GM19240 (cell line): Measurements from ENCODE around the gene PLOD2.
"Not testable (repeated sequence)": the region's sequence is repeated elsewhere in the genome, so short reads cannot be mapped to it uniquely, and the experiment has no call there.

Source experiments
- DNase-seq: peaks from one replicate; pipeline ENCODE4 v3.0.0; 2011; ENCODE audit warnings: low spot score; ENCODE audit not compliant: insufficient read length

PLOD2 gene

DNA sequence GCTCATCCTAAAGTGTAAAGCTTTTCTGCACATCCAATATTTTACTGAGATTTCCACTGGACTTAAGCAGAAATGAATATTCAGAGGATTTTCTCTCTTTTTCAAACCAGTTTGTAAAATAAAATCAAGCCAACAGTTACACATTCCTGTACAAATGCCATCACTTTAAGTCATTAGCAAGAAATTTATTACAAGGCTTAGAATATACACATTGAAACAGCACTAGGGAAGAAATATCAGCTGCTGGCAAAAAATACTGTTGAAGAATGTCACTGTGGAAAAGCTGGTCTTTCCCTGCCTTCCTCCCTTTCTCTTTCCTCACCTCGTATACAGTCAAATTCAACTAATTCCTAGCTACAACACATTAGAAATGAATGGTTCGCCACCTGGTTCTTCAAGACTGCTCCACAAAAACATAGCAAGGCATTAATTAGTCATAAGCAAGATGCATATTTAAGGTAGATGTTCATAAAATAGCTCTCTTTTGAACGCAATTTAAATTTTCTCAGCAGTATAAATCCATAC is 21.3 kb downstream of the PLOD2 start:
- no peak for DNase-seq

DNA sequence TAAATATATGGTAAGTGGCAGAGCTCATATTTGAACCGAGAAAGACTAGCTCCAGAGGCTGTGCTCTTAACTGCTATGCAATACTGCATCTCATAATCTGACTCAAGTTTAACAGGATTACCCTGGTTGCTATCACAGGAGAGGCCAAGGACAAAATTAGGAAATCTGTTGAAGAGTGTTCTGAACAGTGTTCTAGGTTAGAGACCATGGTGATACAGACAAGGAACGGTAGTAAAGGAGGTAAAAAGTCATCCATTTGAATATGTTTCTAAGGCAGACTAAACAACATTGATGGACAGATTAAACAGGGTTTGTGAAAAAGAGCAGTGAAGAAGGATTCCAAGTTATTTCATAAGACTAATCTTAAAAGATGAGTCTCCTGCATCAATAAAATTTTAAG is 22.1 kb downstream of the PLOD2 start:
- DNase-seq, result no peak

DNA sequence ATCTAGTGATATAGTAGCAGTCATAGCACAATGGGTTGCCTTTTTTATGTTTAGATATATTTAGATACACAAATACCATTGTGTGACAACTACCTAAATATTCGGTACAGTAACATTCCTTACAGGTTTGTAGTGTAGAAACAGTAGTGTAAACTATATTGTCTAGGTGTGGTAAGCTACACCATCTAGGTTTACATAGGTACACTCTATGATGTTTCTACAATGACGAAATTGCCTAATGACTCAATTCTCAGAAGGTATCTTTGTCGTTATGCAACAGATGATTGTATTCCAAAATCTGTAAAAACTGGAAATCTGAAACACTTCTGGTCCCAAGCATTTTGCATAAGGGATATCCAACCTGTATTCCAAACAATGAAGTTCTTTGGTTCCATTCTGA is 24.3 kb downstream of the PLOD2 start:
- no peak for DNase-seq

DNA sequence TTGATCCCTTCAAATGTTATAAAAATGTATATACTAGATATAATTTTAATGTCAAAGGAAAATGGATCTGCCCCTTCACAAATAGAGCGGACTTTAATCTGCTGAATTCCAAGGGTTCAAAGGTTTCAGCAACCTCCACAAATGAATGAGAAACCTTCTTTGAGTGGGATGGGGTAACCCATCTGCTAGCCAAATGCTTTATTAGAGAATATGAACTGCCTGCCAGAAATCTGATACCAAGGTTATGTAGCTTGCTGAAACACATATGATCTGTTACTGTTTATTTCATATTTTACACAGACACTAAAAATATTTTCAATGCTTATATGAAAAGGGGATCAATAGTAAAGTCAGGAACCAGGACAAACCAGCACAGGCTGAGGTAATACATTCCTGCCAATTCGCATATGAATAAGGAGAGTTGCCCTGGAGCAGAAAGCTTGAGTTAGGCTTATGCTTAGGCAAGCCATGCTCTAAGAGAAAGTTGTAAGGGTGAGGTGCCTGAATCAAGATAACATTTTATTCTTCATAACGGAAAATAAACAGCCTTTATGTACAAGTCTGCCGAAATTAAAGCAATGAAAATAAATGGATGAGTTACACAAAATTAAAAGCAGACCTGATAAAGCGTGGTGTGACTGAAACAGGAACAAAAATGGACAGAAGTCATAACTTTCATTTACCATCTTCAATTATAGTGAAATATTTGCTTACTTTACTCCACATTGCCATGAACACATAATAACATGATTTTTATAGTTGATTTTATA is 26.5 kb downstream of the PLOD2 start:
- DNase-seq, result no peak

DNA sequence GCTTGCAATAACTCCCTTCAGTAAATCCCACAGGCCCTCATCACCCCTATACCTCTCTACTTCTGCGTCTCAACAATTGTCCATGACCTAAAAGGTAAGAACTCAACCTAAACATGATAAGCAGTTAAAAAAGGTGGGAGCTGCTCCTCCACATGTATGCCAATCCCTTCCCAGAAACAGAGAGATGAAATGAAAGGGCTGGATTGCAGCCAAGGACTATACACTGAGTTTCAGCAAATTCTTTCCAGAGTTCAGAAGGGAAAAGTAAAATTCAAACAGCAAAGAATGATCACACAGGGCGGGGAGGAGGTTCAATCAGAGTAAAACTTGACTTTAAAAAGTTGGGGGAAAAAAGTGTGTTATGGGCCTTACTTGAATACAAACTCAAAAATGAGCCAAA is 27.5 kb downstream of the PLOD2 start:
- no peak for DNase-seq

- DNase-seq, result no peak
Observed at GRCh38 chr3:146131616-146132410, 29.2 kb downstream of the PLOD2 start.

DNA sequence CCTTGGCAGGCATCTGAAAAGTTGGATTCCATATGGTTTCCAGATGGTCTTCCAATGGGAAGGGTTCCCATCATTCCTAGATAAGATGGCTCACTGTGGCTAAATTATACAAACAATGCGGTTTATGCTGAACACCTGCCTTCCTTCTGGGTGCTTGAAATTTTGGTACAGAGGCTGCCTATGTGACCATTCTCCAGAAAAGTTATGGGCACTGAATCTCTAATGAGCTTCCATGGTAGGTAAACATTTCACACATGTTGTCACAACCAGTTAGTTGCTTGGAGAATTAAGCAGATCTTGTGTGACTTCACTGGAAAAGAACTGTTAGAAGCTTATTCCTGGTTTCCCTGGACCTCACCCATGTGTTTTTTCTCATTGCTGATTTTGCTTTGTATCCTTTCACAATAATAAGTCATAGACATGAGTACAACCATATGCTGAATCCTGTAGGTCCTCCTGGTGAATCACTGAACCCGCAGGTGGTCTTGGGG is 30.1 kb downstream of the PLOD2 start:
- DNase-seq, result no peak

DNA sequence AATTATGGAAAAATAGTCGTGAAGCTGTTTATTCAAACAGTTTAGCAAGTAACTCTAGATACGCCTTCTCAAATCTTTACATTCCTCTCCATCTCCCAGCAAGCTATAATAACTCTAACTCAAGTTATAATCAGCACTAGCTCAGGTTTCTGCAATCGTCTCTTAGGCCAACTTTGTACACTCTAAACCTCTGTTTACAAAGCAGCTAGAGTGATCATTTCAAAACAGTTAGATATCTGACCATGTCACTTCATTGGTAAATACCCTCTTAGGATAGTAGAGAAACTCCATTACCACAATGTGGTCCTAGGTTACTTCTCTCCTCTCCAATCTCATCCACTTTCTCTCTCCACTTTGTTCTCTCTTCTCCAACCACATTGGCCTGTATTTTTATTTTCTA is 31.2 kb downstream of the PLOD2 start:
- no peak for DNase-seq

- DNase-seq, result no peak
Observed at GRCh38 chr3:146128939-146129338, 32.0 kb downstream of the PLOD2 start.

- DNase-seq, result no peak
Observed at GRCh38 chr3:146128179-146128578, 32.8 kb downstream of the PLOD2 start.

DNA sequence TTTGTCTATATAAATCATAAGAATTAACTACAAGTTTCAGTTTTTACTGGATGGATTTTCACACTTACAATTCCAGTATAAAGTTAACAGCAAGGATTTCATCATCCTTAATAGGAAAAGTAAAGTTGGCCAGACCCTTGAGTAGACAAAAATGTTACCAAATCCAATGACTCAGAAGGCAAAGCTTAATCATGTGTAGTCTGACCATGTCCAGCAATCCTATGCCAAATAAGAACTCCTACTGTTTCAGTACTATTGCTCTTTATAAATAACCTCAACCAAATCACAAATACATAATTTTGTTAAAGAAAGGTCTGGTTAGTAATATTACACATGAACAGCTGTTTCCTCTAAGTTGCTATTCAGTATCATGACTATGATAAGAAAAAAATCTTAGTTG is 35.0 kb downstream of the PLOD2 start:
- DNase-seq, result no peak

- no peak for DNase-seq
Observed at GRCh38 chr3:146124126-146124801, 36.7 kb downstream of the PLOD2 start.

DNA sequence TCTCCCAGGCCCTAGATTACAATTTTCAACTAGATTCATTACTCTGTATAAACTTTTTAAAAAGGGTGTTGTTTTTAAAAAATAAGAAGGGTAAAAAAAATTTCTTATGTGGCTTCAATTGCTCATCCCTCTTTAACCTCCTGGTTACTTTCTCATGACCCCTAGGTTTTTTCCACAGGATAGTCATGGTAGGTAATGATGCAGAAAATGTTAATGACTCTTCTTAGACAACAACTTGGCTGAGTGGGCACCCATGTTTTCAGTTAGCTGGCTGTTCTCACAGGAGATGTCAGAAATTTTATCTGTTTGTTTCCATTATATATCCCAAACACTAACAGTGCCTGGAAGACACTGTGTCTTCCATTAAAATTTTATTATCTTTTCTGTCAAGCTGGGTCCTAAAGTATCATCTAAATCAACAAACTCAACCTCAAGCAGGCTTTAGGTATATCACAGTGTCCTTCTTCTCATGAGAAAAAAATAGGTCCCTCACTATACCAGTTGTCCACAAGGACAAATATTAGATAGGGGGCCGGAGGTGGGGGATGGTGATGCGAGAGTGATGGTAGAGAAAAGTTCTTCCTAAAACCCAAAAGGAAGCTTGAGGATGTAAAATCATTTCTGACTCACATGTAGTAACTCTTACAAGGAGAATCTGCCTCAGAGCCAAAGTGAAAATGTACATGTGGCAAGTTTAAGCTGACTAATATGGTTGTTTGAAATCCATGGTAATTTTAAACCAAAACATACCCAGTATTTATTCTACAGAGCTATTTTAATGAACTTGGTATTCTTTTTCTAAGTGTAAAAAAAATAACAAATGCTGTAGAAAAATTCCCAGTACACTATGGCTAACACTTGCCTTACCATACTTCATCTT is 43.3 kb downstream of the PLOD2 start:
- no peak for DNase-seq

GRCh38 chr3:146115619-146116018 is 45.4 kb downstream of the PLOD2 start:
- DNase-seq, result no peak

GRCh38 chr3:146113804-146114203 is 47.2 kb downstream of the PLOD2 start:
- not testable (repeated sequence) for DNase-seq

GRCh38 chr3:146111337-146111736 is 49.6 kb downstream of the PLOD2 start:
- DNase-seq, result no peak

DNA sequence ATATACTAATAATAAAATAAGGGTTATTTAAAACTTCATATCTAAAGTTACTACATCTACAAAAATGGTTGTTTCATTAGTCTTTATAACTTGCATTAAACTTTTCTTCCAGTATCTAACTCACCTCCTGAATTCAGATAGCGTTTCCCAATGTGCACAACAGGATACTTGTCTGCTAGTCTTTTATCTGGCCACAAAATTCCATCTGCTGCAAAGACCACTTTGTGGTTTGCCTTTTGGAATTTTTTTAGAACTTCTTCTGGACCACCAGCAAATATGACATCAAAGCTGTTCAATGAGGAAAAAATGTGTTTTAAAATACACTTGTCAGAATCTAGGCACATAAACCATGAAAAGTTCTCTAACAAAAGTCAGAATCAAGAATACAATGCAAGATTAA is 50.8 kb downstream of the PLOD2 start:
- DNase-seq, result no peak

- DNase-seq, result no peak
Observed at GRCh38 chr3:146106986-146107385, 54.0 kb downstream of the PLOD2 start.

DNA sequence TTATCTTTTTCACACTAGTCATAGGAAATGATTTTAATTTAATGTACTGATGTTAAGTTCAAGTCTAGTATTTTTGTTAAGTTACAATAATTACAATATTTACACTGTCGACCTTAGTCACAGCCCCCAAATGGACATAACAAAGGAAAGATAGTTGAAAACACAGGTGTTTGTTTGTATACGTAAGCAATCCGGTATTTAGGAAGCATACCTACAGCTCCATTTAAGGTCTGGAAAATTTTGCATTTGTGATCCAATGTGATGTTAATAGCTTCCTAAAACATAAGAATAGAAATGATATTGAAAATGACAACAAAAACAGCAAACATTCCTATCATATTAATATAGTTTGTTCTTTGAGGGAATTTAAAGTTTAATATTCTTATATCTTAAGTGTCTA is 56.9 kb downstream of the PLOD2 start:
- DNase-seq, result no peak

GRCh38 chr3:146102885-146103284 is 58.1 kb downstream of the PLOD2 start:
- no peak for DNase-seq

DNA sequence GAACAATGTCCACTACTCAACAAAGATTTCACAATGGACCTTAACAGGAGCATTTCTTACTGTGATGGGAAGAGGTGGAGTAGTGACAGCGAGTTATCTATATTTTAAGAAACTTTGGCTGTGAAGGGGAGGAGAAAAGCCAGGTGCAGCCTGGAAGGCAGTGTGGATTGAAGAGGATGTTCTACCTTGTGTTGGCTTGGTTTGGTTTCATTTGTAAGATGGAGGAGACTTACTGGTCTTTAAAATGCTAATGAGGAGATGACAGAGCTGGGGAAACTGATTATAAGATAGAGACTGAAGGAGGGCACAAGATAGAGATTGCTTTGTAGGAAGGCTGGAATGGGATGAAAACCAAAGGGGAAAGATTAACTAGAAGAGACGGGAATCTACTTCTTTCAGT is 59.4 kb downstream of the PLOD2 start:
- no peak for DNase-seq
